Measurements from ENCODE around the gene SQSTM1.
A peak's percentile ranks its signal among the peaks of the same experiment; 100 is the strongest.
"Not testable (repeated sequence)": the region's sequence is repeated elsewhere in the genome, so short reads cannot be mapped to it uniquely, and the experiment has no call there.

The SQSTM1 gene

GRCh38 chr5:179869641-179870402 is 49.1 kb downstream of the SQSTM1 start:
- H3K4me3 ChIP-seq (ENCODE audit: low read depth, low read length): no peak overlapping the region
- DNase-seq (ENCODE audit: low read depth): no peak
- no peak for TF ChIP-seq CTCF (IDR thresholded peaks at IDR 0.05; ENCODE audit: low read depth, low read length, missing control alignments)

- no peak overlapping the region for H3K4me3 ChIP-seq (ENCODE audit: low read depth, low read length)
- TF ChIP-seq CTCF (IDR thresholded peaks at IDR 0.05; ENCODE audit: low read depth, low read length, missing control alignments): peak; percentile 44
- no peak for DNase-seq (ENCODE audit: low read depth)
Measured at GRCh38 chr5:179870403-179870903, 49.7 kb downstream of the SQSTM1 start.

- H3K4me3 ChIP-seq (ENCODE audit: low read depth, low read length): no peak overlapping the region
- no peak for TF ChIP-seq CTCF (IDR thresholded peaks at IDR 0.05; ENCODE audit: low read depth, low read length, missing control alignments)
- DNase-seq (ENCODE audit: low read depth): no peak
Measured at GRCh38 chr5:179870952-179871351, 50.2 kb downstream of the SQSTM1 start.

GRCh38 chr5:179871533-179871932 is 50.8 kb downstream of the SQSTM1 start:
- DNase-seq (ENCODE audit: low read depth); H3K4me3 ChIP-seq (ENCODE audit: low read depth, low read length): not testable (repeated sequence)

GRCh38 chr5:179872055-179872827 is 51.5 kb downstream of the SQSTM1 start:
- H3K4me3 ChIP-seq (ENCODE audit: low read depth, low read length): no peak overlapping the region
- no peak for TF ChIP-seq CTCF (IDR thresholded peaks at IDR 0.05; ENCODE audit: low read depth, low read length, missing control alignments)
- DNase-seq (ENCODE audit: low read depth): no peak

- no peak for TF ChIP-seq CTCF (IDR thresholded peaks at IDR 0.05; ENCODE audit: low read depth, low read length, missing control alignments)
- DNase-seq (ENCODE audit: low read depth): no peak
- H3K4me3 ChIP-seq (ENCODE audit: low read depth, low read length): no peak overlapping the region
Measured at GRCh38 chr5:179872828-179873575, 52.3 kb downstream of the SQSTM1 start.

- no peak for TF ChIP-seq CTCF (IDR thresholded peaks at IDR 0.05; ENCODE audit: low read depth, low read length, missing control alignments)
- DNase-seq (ENCODE audit: low read depth): no peak
Measured at GRCh38 chr5:179873588-179874110, 52.9 kb downstream of the SQSTM1 start.

More at GRCh38 chr5:179873588-179874110, 52.9 kb downstream of the SQSTM1 start:
- H3K4me3 ChIP-seq (ENCODE audit: low read depth, low read length): no peak overlapping the region
